CD14-positive monocyte (primary cell): ENCODE data around the gene CYB5D1. TPM values are rescaled to one million over a fixed set of nuclear protein-coding genes. Genes with fewer than 3 reads are reported as not detected.
A peak's percentile ranks its signal among the peaks of the same experiment; 100 is the strongest.

Experiments used
- DNase-seq, 3 donors: peaks; one replicate each; pipeline ENCODE4 v3.0.0-alpha.2; 2011 to 2022
- H2AFZ ChIP-seq: 2 replicates; pipeline ENCODE4 v1.6.0; 2012; ENCODE audit warnings: mild to moderate bottlenecking, low read depth, low read length, inconsistent platforms; ENCODE audit not compliant: insufficient read depth, poor library complexity, severe bottlenecking
- H3K27ac ChIP-seq, 2 donors: 1 replicate in 1 of 2; 2 replicates in 1 of 2; pipeline ENCODE4 v1.5.1; 2012 to 2013; ENCODE audit warnings: low read length in 2 of 2, control low read depth in 1 of 2, inconsistent platforms in 1 of 2, low read depth in 1 of 2, mild to moderate bottlenecking in 1 of 2
- H3K27me3 ChIP-seq, 2 donors: one replicate each; pipeline versions ENCODE4 v1.6.0 to v1.6.1; 2011 to 2013; ENCODE audit warnings: low read length in 2 of 2; ENCODE audit not compliant: control insufficient read depth in 2 of 2, insufficient read depth in 2 of 2
- H3K36me3 ChIP-seq, 2 donors: replicated peaks in 1 of 2; 1 replicate in 1 of 2; 2 replicates in 1 of 2; pipeline versions ENCODE4 v1.5.1 to v1.6.1; 2012 to 2013; ENCODE audit warnings: low read length in 2 of 2, control low read depth in 1 of 2, inconsistent platforms in 1 of 2, mild to moderate bottlenecking in 1 of 2; ENCODE audit not compliant: insufficient read depth in 2 of 2, control insufficient read depth in 1 of 2
- H3K4me1 ChIP-seq, 2 donors: 1 replicate in 1 of 2; 2 replicates in 1 of 2; pipeline versions ENCODE4 v1.5.1 to v1.6.1; 2012 to 2013; ENCODE audit warnings: low read length in 2 of 2, control low read depth in 1 of 2, inconsistent platforms in 1 of 2, mild to moderate bottlenecking in 1 of 2, moderate library complexity in 1 of 2; ENCODE audit not compliant: insufficient read depth in 2 of 2, control insufficient read depth in 1 of 2
- H3K4me2 ChIP-seq: replicated peaks from 2 replicates; pipeline ENCODE3; 2012; ENCODE audit warnings: low read length, moderate library complexity, mild to moderate bottlenecking; ENCODE audit not compliant: poor library complexity, severe bottlenecking; ENCODE audit errors: extremely low read depth
- H3K4me3 ChIP-seq, 3 experiments: fragments of 200-600 bp in 1 of 3; sonication (generic) in 1 of 3; replicated peaks in 1 of 3; 1 replicate in 2 of 3; 2 replicates in 1 of 3; pipeline ENCODE4 v1.5.1; 2011 to 2013; ENCODE audit warnings: low read length in 3 of 3, mild to moderate bottlenecking in 3 of 3, control low read depth in 2 of 3, low read depth in 2 of 3, inconsistent platforms in 1 of 3, moderate library complexity in 1 of 3
- H3K79me2 ChIP-seq: 2 replicates; pipeline ENCODE4 v1.6.0; 2012; ENCODE audit warnings: mild to moderate bottlenecking, control low read depth, inconsistent platforms, low read length, moderate library complexity; ENCODE audit not compliant: insufficient read depth
- H3K9ac ChIP-seq: 2 replicates; pipeline ENCODE4 v1.6.0; 2017; ENCODE audit warnings: low read length, mild to moderate bottlenecking; ENCODE audit not compliant: insufficient read depth, poor library complexity, severe bottlenecking
- H3K9me3 ChIP-seq, 2 donors: replicated peaks in 1 of 2; 1 replicate in 1 of 2; 2 replicates in 1 of 2; pipeline versions ENCODE4 v1.5.1 to v1.6.1; 2012 to 2013; ENCODE audit warnings: low read length in 2 of 2, control low read depth in 1 of 2; ENCODE audit not compliant: control insufficient read depth in 1 of 2, insufficient read depth in 1 of 2
- H4K20me1 ChIP-seq: 2 replicates; pipeline ENCODE4 v1.6.0; 2012; ENCODE audit warnings: mild to moderate bottlenecking, low read length, control low read depth, moderate library complexity; ENCODE audit not compliant: insufficient read depth
- H3K27ac Mint-ChIP-seq, 7 donors: one replicate each; pipeline ENCODE4 v1.8.0; 2020; ENCODE audit warnings: mild to moderate bottlenecking in 7 of 7, mixed read lengths in 7 of 7, moderate library complexity in 6 of 7, inconsistent platforms in 2 of 7
- H3K27me3 Mint-ChIP-seq, 3 donors: one replicate each; pipeline ENCODE4 v1.8.0; 2021 to 2022; ENCODE audit warnings: low read depth in 3 of 3, mild to moderate bottlenecking in 3 of 3, mixed read lengths in 3 of 3, moderate library complexity in 3 of 3, inconsistent platforms in 1 of 3
- H3K36me3 Mint-ChIP-seq, 2 donors: one replicate each; pipeline ENCODE4 v1.8.0; 2020; ENCODE audit warnings: mixed read lengths in 2 of 2, inconsistent platforms in 1 of 2, mild to moderate bottlenecking in 1 of 2
- H3K4me1 Mint-ChIP-seq: one replicate; pipeline ENCODE4 v1.8.0; 2020; ENCODE audit warnings: mild to moderate bottlenecking, mixed read lengths
- H3K4me3 Mint-ChIP-seq, 2 donors: one replicate each; pipeline ENCODE4 v1.8.0; 2020; ENCODE audit warnings: mild to moderate bottlenecking in 2 of 2, mixed read lengths in 2 of 2, moderate library complexity in 1 of 2
- H3K9me3 Mint-ChIP-seq, 7 donors: one replicate each; pipeline ENCODE4 v1.8.0; 2020 to 2022; ENCODE audit warnings: mixed read lengths in 7 of 7, mild to moderate bottlenecking in 6 of 7, moderate library complexity in 6 of 7, inconsistent platforms in 2 of 7
- WGBS: methylation state at CpG from one replicate; pipeline ENCODE4 v1.1.5; 2013; ENCODE audit warnings: missing lambda C conversion rate; ENCODE audit not compliant: insufficient coverage; 5-methylcytosine and 5-hydroxymethylcytosine counted together
- intact Hi-C, 2 donors: fragments of 100-400 bp; cut with micrococcal nuclease; formaldehyde crosslinking; loops; one replicate each; pipeline versions ENCODE4 v1.15.0 to v1.15.1; 2023
- polyA plus RNA-seq, 3 donors: library from polyadenylated mRNA; depleted of rRNA in 1 of 3; unstranded in 2 of 3; stranded (reverse) in 1 of 3; fragments of 300-500 nt in 2 of 3; fragments of >200 nt in 1 of 3; fragmentation: Illumina TruSeq in 2 of 3; gene quantifications; 1 replicate in 2 of 3; 2 replicates in 1 of 3; pipeline ENCODE4 v1.2.3, GENCODE V29; 2012 to 2021
- TF ChIP-seq, protein P1 (sequence below): fragments of 200-600 bp; IDR thresholded peaks from one replicate; pipeline ENCODE4 v1.8.0; 2022; ENCODE audit warnings: antibody characterized with exemption, mild to moderate bottlenecking

CYB5D1 gene
- polyA plus RNA-seq, 3 donors = 0.50 to 4.8 (median 0.98) TPM

DNA sequence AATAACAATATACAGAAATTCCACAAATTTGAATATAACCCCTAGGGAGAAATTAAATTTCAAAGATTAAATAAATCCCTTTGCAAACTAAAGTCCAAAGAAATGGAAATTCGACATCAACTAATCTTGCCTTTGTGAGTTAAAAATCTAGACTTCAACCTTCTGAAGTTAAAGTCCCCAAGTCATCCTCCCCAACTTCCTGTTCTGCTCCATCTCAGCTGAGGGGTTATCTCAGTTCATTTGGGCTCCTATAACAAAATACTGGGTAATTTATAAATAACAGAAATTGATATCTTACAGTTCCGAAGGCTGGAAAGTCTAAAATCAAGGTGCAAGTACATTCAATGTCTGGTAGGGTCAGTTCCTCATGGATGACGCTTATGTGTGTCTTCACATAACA lies 46.6 kb upstream of the CYB5D1 start:
- TF ChIP-seq, protein P1, sequence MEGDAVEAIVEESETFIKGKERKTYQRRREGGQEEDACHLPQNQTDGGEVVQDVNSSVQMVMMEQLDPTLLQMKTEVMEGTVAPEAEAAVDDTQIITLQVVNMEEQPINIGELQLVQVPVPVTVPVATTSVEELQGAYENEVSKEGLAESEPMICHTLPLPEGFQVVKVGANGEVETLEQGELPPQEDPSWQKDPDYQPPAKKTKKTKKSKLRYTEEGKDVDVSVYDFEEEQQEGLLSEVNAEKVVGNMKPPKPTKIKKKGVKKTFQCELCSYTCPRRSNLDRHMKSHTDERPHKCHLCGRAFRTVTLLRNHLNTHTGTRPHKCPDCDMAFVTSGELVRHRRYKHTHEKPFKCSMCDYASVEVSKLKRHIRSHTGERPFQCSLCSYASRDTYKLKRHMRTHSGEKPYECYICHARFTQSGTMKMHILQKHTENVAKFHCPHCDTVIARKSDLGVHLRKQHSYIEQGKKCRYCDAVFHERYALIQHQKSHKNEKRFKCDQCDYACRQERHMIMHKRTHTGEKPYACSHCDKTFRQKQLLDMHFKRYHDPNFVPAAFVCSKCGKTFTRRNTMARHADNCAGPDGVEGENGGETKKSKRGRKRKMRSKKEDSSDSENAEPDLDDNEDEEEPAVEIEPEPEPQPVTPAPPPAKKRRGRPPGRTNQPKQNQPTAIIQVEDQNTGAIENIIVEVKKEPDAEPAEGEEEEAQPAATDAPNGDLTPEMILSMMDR = no peak
- H3K9me3 ChIP-seq = no peaks in the 10 kb centered on the region
- intact Hi-C loops = no loop called here
- H4K20me1 ChIP-seq = no peaks in the 10 kb centered on the region
- H3K4me1 ChIP-seq = peaks cover 10 to 19% of the 10 kb centered on the region in 2 donors
- Mint-ChIP-seq H3K9me3 (no peaks in the 10 kb centered on the region), H3K27me3 (peaks cover 2 to 3% (median 3%) of the 10 kb centered on the region in 3 donors), H3K4me1 (peaks cover 13% of the 10 kb centered on the region), H3K4me3 (no peak overlapping the region), H3K36me3 (no peaks in the 10 kb centered on the region), H3K27ac (no peak overlapping the region)
- H2AFZ ChIP-seq = no peak overlapping the region
- no peaks in the 10 kb centered on the region for H3K79me2 ChIP-seq
- 80% methylated on average over 2 of the region's 3 CpGs for WGBS
- no peaks in the 10 kb centered on the region for H3K36me3 ChIP-seq
- no peaks in the 10 kb centered on the region for H3K27me3 ChIP-seq
- H3K4me2 ChIP-seq = no peak overlapping the region
- H3K4me3 ChIP-seq = no peak overlapping the region
- peak in 1 of 3 donors; percentile 6 for DNase-seq
- no peak overlapping the region for H3K27ac ChIP-seq
- H3K9ac ChIP-seq = no peak overlapping the region

- H3K9me3 ChIP-seq = no peaks in the 10 kb centered on the region
- peaks cover 2 to 5% of the 10 kb centered on the region in 2 donors for H3K4me1 ChIP-seq
- H3K36me3 ChIP-seq = no peaks in the 10 kb centered on the region
- no peaks in the 10 kb centered on the region for H3K36me3 Mint-ChIP-seq
- no peaks in the 10 kb centered on the region for H4K20me1 ChIP-seq
- no peak overlapping the region for H3K27ac ChIP-seq
- peaks cover 7% of the 10 kb centered on the region for H3K4me1 Mint-ChIP-seq
- H3K9me3 Mint-ChIP-seq = no peaks in the 10 kb centered on the region
- TF ChIP-seq, protein P1 = no peak
- intact Hi-C loops = no loop called here
- H3K4me3 ChIP-seq = no peak overlapping the region
- H2AFZ ChIP-seq = no peak overlapping the region
- no peak for DNase-seq
- whole genome bisulfite sequencing = 100% methylated on average over 2 of the region's 5 CpGs
- no peaks in the 10 kb centered on the region for H3K79me2 ChIP-seq
- no peak overlapping the region for H3K4me2 ChIP-seq
- H3K27me3 ChIP-seq = no peaks in the 10 kb centered on the region
- H3K9ac ChIP-seq = no peak overlapping the region
- H3K4me3 Mint-ChIP-seq = no peak overlapping the region
- H3K27me3 Mint-ChIP-seq = peaks cover 2 to 3% (median 2%) of the 10 kb centered on the region in 3 donors
- no peak overlapping the region for H3K27ac Mint-ChIP-seq
Measured at GRCh38 chr17:7814969-7815368, 42.8 kb upstream of the CYB5D1 start.
